ENCODE results near the gene MEGF11. TPM values are rescaled to one million over a fixed set of nuclear protein-coding genes. Genes with fewer than 3 reads are reported as not detected.

Gene MEGF11
- total RNA-seq, 1 experiment from 2014 or later: 1.2 TPM

- no peak overlapping the region for H4K91ac ChIP-seq (ENCODE audit: insufficient read length, low read depth, low read length)
- DNase-seq: no peak
- no peak overlapping the region for H2BK120ac ChIP-seq (ENCODE audit: low read depth, low read length, poor library complexity, severe bottlenecking)
- H2BK12ac ChIP-seq (ENCODE audit: insufficient read length, low read depth, low read length): no peak overlapping the region
- Mint-ChIP-seq H3K4me3 (no peak overlapping the region), H3K4me1 (peaks cover 27 to 35% of the 10 kb centered on the region in 2 experiments), H3K36me3 (ENCODE audit: insufficient read depth in 1 of 3, low read depth in 3 of 3) (peaks cover 15 to 32% (median 19%) of the 10 kb centered on the region in 3 experiments), H3K27me3 (ENCODE audit: low read depth) (peaks cover 7% of the 10 kb centered on the region), H3K27ac (no peak overlapping the region), H3K9me3 (peaks cover 32 to 34% of the 10 kb centered on the region in 2 experiments)
- no peak overlapping the region for H3K18ac ChIP-seq (ENCODE audit: insufficient read length, low read depth, low read length)
- H4K8ac ChIP-seq (replicated peaks; ENCODE audit: insufficient read length, low read depth, low read length): no peak overlapping the region
- no peaks in the 10 kb centered on the region for H3K9me3 ChIP-seq (ENCODE audit: control insufficient read depth, low read depth, low read length)
- H3K4me1 ChIP-seq (ENCODE audit: insufficient read depth, low read length): no peaks in the 10 kb centered on the region
- no peak overlapping the region for H3K4me2 ChIP-seq (ENCODE audit: insufficient read depth, insufficient read length, low read length)
- no peaks in the 10 kb centered on the region for H3K27me3 ChIP-seq (ENCODE audit: insufficient read depth, low read length)
- no peak overlapping the region for H4K5ac ChIP-seq (ENCODE audit: insufficient read length, low read depth, low read length)
- no peak overlapping the region for H3K9ac ChIP-seq (ENCODE audit: extremely low read depth, insufficient read length, low read length)
- no peak overlapping the region for H2AFZ ChIP-seq (ENCODE audit: low read length)
- no peaks in the 10 kb centered on the region for H3K79me2 ChIP-seq (ENCODE audit: insufficient read depth, low read length)
- H3T11ph ChIP-seq (ENCODE audit: low read length): no peak overlapping the region
- H3K23ac ChIP-seq (ENCODE audit: insufficient read length, low read depth, low read length): no peak overlapping the region
- no peaks in the 10 kb centered on the region for H4K20me1 ChIP-seq (ENCODE audit: control insufficient read depth, insufficient read depth, insufficient read length)
- H3K56ac ChIP-seq (ENCODE audit: insufficient read length, low read depth, low read length): no peak overlapping the region
- no peak overlapping the region for H3K4ac ChIP-seq (ENCODE audit: low read depth, low read length)
- no peak overlapping the region for H2BK15ac ChIP-seq (ENCODE audit: low read depth, low read length)
- no CpG with 5 or more reads among the region's 2 CpGs for WGBS (ENCODE audit: extremely low coverage, insufficient read length, low lambda C conversion rate)
- TF ChIP-seq CTCF (conservative IDR thresholded peaks at IDR 0.05): no peak
- no peak overlapping the region for H2AK5ac ChIP-seq (ENCODE audit: insufficient read length, low read length)
- H3K23me2 ChIP-seq (ENCODE audit: insufficient read length, low read depth, low read length, poor library complexity, severe bottlenecking): no peaks in the 10 kb centered on the region
- H2BK20ac ChIP-seq (ENCODE audit: low read depth, low read length, poor library complexity, severe bottlenecking): no peak overlapping the region
- no peaks in the 10 kb centered on the region for H3K79me1 ChIP-seq (ENCODE audit: insufficient read depth, low read depth, low read length, poor library complexity, severe bottlenecking)
- no peak overlapping the region for H3K27ac ChIP-seq (ENCODE audit: insufficient read length, low read depth, low read length)
- H3K14ac ChIP-seq (ENCODE audit: insufficient read depth, low read length): no peak overlapping the region
- no peak overlapping the region for H2BK5ac ChIP-seq (ENCODE audit: insufficient read length, low read length)
These were observed 220.4 kb downstream of the MEGF11 start for GRCh38 chr15:66033143-66033542.
